Amygdala (tissue), 56 donors: ENCODE results near the gene RTL1.

Experiments used
- DNase-seq, 56 donors: peaks; one replicate each; lab custom pipeline; 2025; lab: John Stamatoyannopoulos, UW

RTL1 gene

GRCh38 chr14:100867631-100868315 lies 35.7 kb downstream of the RTL1 start:
- no peak for DNase-seq

GRCh38 chr14:100866666-100867630 lies 36.6 kb downstream of the RTL1 start:
- peak in 12 of 56 donors; percentile 8 to 52 (median 24) for DNase-seq

- DNase-seq, result no peak
These were observed 37.6 kb downstream of the RTL1 start for GRCh38 chr14:100865682-100866591.

GRCh38 chr14:100864960-100865681 lies 38.4 kb downstream of the RTL1 start:
- no peak for DNase-seq

GRCh38 chr14:100864206-100864605 lies 39.3 kb downstream of the RTL1 start:
- no peak for DNase-seq

GRCh38 chr14:100862793-100863192 lies 40.7 kb downstream of the RTL1 start:
- DNase-seq, result no peak

GRCh38 chr14:100862277-100862676 lies 41.2 kb downstream of the RTL1 start:
- no peak for DNase-seq

GRCh38 chr14:100861937-100862247 lies 41.6 kb downstream of the RTL1 start:
- DNase-seq, result no peak

- DNase-seq, result no peak
These were observed 42.2 kb downstream of the RTL1 start for GRCh38 chr14:100861188-100861936.

- DNase-seq, result no peak
These were observed 42.9 kb downstream of the RTL1 start for GRCh38 chr14:100860556-100861187.

GRCh38 chr14:100859781-100860180 lies 43.7 kb downstream of the RTL1 start:
- DNase-seq, result no peak

- DNase-seq, result no peak
These were observed 44.7 kb downstream of the RTL1 start for GRCh38 chr14:100858838-100859220.

- DNase-seq, result no peak
These were observed 45.3 kb downstream of the RTL1 start for GRCh38 chr14:100857923-100858837.

GRCh38 chr14:100857233-100857922 lies 46.1 kb downstream of the RTL1 start:
- no peak for DNase-seq

- DNase-seq, result no peak
These were observed 47.2 kb downstream of the RTL1 start for GRCh38 chr14:100856056-100856950.

GRCh38 chr14:100855256-100855930 lies 48.1 kb downstream of the RTL1 start:
- no peak for DNase-seq
